Endometrial microvascular endothelial cells (primary cell): ENCODE results near the gene DOHH. TPM values are rescaled to one million over a fixed set of nuclear protein-coding genes. Genes with fewer than 3 reads are reported as not detected.

Experiments used
- in situ Hi-C: cut with HindIII; loops from 2 replicates; pipeline ENCODE4 v1.10.0; 2017; ENCODE audit warnings: low sequenced_read_pairs, low pct_unique_long_range_greater_than_20kb; ENCODE audit errors: inconsistent ontology term
- total RNA-seq: library from RNA; depleted of rRNA; stranded (reverse); fragments of >200 nt; gene quantifications from one replicate; pipeline ENCODE4 v1.2.3, GENCODE V29; 2015; ENCODE audit errors: inconsistent ontology term

Gene DOHH, protein sequence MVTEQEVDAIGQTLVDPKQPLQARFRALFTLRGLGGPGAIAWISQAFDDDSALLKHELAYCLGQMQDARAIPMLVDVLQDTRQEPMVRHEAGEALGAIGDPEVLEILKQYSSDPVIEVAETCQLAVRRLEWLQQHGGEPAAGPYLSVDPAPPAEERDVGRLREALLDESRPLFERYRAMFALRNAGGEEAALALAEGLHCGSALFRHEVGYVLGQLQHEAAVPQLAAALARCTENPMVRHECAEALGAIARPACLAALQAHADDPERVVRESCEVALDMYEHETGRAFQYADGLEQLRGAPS
- total RNA-seq = 28.8 TPM

DNA sequence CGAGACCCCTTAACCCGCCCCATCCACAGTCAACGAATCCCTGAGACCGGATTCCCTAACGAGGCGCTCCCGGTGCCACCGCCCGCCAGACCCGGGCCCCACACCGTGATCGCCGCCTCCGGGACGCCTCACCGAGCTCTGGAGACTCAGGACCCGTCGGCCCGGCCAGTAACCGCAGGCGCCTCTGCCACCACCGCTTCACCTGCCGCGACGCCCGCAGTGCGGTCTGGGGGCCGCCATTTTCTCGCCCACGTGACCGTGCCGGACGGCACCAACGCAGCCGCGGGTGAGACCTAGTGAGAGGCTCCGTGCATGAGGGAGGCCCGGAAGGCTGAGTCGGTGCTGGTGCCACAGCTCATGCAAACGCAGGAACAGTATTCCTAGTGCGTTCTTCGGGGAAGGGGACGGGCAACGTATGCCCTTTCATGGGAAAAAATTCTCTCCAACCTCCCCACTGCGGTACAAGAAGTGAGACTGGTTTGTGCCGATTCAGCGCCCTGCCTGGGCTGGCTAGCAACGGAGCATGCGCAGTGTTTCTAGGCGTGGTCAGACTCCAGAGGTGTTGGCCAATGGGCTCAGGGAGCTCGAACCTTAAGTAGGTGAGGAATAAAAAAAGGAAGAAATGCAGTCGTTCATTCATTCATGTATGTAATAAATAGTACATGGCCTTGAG is at the start of gene DOHH:
TSS of gene DOHH (minus strand) at position 246 of the 673 bp plus-strand sequence. CDS start 3,860 bp downstream, outside the sequence.
- in situ Hi-C loops = no loop called here

DNA sequence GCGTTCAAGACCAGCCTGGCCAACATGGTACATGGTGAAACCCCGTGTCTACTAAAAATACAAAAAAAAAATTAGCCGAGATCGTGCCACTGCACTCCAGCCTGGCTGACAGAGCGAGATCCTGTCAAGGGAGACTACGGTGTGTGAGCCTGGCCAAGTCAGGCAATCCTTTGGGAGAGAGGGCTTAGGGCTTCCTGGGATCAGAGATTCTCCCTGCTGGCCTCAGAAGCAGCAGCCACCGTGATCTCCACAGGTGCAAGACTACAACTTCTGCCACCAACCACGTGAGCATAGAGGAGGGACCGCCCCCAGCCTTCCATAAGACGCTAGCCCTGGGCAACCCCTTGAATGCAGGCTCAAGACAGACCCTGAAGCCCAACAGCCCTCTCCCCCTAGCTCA is 49.3 kb upstream of the DOHH start:
- in situ Hi-C loops = no loop called here

DNA sequence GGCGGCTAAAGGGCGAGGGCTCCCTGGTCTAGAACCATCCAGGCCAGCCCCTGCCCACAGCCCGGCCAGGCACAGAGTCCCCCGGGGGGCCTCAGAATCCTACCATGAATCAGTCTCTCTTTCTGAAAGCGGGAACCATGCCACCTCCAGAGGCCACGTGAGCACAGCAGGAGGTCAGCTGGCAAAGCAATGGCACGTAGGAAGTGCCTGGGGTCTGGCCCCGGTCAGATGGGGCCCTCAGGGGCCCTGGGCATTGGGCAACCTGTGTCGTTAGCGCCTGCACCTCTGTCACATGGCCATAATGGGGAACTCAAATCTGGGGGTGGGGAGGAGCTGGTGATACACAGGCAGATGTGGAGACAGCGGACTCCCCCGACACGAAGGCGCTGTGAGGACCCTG is 48.1 kb upstream of the DOHH start:
- in situ Hi-C loops = no loop called here

DNA sequence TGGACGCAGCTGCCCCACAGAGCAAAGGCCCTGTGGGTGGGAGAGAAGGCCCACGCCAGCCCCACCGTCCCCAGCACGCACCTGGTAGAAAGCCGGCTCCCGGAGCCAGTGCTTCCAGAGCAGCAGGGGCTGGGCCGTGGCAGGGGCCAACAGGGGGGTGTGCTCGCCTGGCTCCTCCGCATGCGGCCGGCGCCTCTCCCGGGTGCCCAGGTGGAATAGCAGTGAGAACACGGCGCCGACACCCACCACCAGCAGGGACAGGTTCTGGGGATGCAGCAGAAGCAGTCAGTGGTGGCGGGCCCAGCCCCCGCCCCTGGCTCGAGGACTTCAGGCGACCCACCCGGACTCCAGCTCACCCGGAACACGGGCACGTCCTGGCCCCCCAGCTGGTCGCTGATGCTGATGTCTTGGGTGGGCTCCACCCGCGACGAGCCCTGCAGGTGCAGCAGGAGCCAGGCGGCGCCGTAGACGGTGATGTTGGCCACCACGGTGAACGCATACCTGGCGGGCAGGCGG is 47.4 kb upstream of the DOHH start:
- in situ Hi-C loops = no loop called here

DNA sequence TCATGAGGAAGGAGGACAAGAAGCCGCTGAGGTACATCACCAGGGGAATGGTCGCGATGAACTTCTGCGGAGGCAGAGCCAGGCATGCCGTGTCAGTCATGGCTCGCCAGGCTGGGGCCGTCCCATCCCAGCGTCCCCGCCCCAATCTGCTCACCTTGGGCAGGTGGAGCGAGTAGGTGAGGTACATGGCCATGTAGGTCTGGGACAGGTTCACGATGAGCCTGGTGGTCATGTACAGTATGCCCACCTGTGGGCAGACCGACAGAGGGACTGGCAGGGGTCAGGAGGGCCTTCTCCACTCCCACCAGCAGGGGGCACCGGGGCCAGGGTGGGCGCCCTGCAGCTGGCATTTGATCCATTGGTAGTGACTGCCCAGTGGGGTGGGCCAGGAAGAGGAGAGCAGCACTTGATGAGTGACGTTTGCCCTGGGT is 46.8 kb upstream of the DOHH start:
- in situ Hi-C loops = no loop called here

DNA sequence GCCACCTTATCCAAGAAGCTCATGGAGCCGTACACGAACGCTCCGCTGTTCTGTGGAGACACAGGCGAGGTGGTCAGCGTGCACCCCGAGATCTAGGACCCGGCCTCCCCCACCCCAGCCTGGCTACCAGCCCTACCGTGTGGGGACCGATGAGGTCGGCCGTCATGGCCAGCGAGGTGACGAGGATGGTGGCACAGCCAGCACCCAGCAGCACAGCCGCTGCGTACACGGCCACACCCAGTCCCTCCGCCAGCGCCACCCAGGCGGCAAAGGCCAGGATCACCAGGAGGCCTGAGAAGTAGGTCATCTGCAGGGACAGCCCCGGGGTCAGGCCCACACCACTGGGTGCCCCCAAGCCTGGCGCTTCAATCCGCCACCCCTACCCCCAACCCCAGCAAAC is 45.6 kb upstream of the DOHH start:
- in situ Hi-C loops = no loop called here

DNA sequence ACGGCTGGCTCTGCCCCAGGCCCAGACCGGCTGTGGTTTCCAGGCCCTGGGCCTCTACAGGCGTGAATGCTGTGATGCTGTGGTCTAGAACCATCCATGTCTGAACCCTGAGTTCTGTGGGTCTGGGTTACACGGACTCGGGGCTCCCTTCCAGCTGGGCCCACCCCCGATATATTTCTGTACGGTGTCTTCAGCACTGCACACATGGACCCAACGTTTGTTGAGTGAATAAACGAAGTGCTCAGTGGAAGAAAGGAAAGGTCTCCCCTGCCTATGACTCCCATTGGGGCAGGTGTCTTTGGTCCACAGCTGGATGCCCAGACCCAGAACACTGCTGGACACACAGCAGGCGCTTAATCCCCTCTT is 45.2 kb upstream of the DOHH start:
- in situ Hi-C loops = no loop called here

DNA sequence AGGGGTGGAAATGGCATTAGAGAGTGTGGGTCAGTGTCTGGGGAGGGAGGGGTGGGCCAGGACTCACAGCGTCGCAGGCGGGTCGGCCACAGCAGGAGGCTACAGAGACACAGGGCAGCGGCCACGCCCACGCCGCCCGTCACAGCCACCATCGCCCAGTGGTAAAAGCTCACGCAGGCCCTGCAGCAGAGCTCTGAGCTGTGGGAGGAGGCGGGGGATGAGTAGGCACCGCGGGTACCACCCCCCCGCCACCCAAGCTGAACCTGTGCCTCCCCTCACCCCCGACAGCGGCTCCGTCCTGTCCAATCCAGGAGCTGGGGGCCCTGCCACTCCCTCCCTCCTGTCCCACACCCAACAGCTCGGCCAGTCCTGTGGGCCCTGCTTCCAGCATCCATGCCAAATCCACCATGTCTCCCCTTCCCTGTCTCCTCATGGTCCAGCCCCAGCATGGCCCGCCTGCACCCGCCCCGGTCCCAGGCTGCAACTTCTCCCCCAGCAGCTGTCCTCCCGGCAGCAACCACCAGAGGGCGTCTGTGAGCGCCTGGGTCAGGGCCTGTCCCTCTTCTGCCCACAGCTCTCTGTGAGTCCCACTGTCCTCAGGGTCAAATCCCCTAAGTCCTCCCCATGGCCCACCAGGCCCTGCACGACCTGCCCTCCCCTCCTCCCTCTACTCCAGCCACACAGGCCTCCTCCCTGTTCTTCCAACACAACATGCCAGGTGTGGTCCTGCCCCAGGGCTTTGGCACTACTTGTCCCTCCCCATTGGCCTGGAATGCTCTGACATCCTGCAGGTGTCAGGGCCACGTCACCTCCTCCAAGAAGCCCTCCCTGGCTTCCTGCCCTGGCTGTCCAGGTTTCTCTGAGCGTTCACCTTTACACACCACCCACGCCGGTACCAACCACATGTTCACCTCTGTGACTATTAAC is 44.5 kb upstream of the DOHH start:
- in situ Hi-C loops = no loop called here

DNA sequence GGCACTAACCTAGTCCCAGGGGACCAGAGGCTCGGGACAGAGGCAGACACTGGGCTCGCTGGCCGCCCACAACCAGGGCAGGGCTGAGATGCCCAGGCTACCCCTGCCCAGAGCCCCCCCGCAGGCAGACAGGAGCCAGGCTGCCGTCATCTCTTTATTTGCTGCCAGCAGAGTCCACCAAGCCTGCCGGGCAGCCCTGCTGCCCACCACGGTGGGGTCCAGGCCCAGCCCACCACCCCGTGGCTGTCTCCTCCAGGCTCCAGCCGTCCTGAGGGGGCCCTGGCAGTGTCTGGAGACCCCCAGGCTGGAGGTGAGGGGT is 43.5 kb upstream of the DOHH start:
- in situ Hi-C loops = no loop called here

DNA sequence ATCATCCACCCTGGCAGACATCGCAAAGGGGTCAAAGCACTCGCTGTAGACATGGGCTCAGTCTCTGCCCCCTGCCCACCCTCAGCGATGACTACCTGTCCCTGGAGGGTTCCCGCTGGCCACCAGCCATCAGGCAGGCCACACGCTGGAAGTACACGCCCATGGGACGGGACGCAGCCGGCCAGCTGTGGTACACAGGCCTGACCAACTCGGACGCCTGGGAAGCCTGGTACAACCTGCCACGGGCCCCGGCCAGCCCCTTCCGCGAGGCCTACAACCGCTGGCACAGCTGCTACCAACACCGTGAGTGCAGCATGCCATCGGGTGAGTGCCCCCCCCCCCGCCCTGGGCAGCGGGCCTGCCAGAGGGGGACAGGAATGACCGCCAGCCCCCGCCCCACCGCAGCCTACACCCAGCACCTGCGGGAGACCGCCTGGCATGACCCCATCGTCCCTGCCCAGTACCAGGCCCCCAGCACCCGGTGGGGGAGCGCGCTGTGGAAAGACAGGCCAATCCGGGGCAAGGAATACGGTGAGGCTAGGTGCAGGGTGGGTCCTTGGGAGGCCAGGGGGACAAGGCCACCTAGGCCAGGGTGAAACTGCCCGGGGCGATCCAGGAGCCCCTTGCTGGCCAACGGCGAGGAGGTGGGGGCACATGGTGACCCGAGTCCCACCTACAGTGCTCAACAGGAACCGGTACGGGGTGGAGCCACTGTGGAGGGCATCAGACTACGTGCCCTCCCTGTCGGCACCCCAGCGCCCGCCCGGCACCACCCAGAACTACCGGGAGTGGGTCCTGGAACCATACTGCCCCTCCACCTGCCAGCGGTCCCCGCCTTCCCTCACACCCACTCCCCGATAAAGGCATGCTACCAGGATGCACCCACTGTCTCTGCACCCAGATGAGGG is 42.9 kb upstream of the DOHH start:
- in situ Hi-C loops = no loop called here

DNA sequence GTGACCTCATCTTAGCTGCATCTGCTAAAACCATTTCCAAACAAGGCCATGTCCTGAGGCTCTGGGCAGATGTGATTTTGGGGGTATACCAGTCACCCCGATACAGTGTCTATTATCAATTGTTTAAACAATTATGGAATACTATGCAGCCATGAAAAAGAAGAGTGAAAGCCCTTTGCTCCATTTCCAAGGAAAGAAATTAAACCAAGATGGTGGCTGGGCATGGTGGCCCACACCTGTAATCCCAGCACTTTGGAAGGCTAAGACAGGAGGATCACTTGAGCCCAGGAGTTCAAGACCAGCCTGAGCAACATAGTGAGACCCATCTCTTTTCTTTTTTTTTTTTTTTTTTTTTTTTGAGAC is 39.3 kb upstream of the DOHH start:
- in situ Hi-C loops = no loop called here

DNA sequence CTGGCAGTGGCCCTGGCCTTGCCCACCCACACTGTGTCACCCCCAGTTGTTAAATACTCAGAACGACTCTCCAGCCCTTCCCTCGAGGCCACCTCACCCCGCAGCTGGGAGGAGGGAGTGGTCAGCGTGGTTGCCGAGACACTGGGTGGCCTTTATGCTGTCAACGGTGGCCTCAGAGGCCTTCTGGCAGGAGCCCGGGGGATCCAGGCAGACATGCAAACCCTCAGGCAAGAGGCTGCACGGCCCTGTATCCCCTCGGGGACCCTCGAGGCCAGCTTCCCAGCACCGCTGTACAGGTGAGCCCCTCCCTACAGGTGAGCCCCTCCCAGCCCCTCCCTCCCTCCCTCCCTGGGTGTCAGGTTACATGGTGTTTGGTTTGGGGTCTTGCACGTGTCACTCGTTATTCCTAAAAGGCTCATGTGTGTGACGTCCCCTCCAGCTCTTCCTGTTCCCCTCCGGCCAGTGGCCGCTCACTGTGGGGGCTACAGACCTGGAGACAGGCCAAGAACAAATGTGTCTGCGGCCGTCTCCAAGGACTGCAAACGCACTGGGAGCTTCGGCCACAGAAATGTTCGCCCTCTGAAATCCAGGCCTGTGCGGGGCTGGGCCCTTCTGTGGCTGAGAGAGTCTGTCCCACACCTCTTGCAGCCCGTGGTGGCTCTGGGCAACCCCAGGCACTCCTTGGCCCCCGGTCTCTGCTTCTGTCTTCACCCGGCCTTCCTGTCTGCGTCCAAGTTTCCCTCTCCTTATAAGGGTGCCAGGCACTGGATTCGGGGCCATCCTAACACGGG is 38.7 kb upstream of the DOHH start, which contains the start of gene TEKTIP1:
TSS of gene TEKTIP1 (plus strand) at position 210 of the 791 bp plus-strand sequence. CDS start at position 214, 4 bp downstream.
- in situ Hi-C loops = no loop called here

DNA sequence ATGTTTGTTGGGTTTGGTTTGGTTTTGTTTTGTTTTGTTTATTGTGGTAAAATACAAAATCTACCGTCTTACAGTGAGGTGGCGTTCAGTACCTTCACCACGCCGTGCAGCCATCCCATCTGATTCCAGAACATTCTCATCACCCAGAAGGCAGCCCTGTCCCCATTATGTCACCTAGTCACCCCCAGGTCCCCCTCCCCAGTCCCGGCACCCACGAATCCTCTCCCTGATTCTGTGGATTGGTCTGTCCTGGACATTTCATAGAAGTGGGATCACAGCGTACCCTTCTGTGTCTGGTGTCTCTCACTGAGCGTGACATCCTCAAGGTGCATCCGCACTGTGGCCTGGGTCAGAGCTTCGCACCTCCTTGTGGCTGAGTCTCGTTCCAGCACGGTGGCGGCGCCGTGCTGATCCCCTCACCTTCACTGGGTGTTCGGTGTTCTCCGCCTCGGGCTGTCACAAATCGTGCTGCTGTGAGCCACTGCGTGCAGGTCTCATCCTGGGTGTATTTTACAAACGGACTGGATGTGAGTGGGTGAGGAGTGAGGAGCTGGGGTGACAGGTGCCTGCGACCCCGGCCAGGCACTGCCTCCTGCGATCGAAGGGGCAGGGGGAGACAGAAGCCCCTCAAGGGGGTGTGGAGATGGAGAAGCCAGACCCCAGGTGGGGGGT is 37.9 kb upstream of the DOHH start:
- in situ Hi-C loops = no loop called here

DNA sequence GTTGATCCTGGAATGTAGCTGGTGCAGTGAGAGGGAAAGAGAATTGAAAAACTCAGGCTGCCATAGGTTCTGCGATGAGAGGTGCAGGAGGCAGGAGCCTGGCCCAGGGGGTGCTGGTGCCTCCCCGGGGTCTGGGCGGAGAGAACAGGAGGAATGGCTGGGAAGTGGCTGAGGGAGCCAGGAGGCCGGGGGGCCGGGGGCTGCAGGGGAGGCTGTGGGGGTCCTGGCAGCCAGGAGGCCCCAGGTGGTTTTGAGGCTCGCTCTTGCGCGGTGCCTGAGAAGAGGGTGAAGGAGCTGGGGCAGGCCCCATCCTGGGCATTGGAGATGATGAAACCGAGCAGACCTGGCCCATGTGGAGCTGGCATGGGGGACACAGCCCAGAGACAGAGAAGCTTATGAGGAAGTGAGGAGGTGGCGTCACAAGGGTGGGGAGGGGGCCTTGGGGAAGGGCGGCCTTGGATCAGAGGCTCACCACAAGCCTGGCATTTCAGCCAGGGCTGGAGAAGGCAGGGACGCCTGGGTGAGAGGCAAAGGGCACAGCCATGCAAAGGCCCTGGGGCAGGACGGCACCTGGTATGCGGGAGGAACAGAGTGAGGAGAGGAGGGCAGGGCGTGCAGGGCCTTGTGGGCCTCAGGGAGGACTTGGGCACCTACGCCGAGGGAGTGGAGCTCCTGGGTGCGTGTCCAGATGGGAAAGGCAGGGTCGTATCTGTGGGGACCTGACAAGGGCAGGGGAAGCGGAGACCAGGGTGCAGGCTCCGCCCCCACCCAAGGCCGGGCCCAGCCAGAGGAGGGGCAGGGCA is 37.2 kb upstream of the DOHH start:
- in situ Hi-C loops = no loop called here

DNA sequence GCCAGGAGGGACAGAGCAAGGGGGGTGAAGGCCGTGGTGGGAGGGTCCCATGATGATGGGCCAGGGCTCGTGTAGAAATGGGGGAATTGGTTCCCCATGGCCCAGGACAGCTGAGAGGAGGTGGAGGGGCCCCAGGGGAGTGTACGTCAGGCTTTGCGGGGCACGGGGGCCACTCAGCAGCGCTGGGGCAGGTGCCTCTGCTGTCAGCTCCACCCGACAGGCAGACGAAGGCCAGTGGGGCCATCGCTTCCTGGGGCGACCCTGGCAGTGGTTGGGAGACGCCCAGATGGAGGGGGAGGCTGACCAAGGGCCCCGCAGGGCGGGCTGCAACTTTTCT is 36.6 kb upstream of the DOHH start:
- in situ Hi-C loops = no loop called here

DNA sequence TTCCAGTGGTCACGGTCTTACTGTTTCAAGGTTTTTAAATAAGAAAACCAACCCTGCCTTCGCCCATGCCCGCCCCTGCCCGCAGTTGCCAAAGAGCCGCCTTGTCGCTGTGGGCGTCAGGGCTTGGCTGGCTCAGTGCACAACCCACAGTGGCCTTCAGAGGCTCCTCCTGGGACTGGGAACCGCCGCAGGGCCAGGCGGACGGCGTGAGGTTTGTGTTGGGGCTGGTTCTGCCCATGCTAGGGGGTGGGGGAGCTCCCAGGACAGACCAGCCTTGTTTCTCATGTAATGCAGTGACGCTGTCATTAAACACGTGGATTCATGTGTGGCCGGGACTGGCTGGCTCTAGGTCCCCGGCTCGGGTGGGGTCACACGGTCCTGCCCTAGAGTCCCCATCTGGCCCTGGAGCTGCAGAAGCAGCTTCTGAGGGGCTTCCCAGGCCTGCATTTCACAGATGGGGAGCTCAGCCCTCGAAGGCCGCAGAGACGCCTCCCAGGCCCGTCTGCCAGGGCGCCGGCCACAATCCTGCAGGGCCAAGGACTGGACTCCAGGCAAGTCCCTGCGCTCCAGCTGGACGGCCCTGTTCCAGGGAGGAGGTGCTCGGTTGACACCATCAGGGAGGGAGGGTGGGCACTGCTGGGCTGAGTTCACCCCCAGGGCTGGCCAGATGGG is 36.1 kb upstream of the DOHH start:
- in situ Hi-C loops = no loop called here
